Measurements from ENCODE around the gene CPNE2. TPM values are rescaled to one million over a fixed set of nuclear protein-coding genes. Genes with fewer than 3 reads are reported as not detected.

CPNE2 gene
- total and polyA plus RNA-seq, 8 donors, result 8.7 to 55.4 (median 26.1) TPM

DNA sequence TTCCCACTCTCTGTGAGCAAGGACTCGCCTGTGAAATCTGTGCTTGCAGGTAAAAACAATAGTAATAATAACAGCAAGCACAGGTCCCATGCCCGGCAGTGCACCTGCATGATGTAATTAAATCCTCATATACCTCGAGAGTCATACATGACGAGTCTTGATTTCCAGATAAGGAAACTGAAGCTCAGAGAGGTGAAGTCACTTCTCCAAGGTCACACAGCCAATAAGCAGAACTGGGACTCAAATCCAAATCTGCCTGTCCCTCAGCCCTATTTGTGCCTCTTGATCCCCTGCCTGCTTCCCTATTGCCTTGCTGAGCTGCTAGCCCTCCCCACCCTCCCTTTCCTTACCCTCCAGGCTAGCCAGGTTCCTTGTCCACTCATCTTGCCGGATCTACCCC, 38.0 kb upstream of the CPNE2 start:
- WGBS, 5 donors, result 80 to 88% (median 85%) methylated on average over 5 of the region's 5 CpGs
- Histone ChIP-seq H3K9me3 (no peaks in the 10 kb centered on the region), H3K4me3 (no peak overlapping the region), H3K36me3 (peaks cover 9 to 99% (median 90%) of the 10 kb centered on the region in 4 donors), H3K27me3 (no peaks in the 10 kb centered on the region), H3K27ac (no peak overlapping the region), H3K4me1 (no peaks in the 10 kb centered on the region)
- intact Hi-C loops (cut with DNase I; ENCODE audit: low total_unique reads), result no loop called here
- TF ChIP-seq EP300 (IDR thresholded peaks at IDR 0.05) (no peak), POLR2A (IDR thresholded peaks at IDR 0.05) (no peak), POLR2AphosphoS5 (IDR thresholded peaks at IDR 0.05) (no peak)
- TF ChIP-seq, protein P1, sequence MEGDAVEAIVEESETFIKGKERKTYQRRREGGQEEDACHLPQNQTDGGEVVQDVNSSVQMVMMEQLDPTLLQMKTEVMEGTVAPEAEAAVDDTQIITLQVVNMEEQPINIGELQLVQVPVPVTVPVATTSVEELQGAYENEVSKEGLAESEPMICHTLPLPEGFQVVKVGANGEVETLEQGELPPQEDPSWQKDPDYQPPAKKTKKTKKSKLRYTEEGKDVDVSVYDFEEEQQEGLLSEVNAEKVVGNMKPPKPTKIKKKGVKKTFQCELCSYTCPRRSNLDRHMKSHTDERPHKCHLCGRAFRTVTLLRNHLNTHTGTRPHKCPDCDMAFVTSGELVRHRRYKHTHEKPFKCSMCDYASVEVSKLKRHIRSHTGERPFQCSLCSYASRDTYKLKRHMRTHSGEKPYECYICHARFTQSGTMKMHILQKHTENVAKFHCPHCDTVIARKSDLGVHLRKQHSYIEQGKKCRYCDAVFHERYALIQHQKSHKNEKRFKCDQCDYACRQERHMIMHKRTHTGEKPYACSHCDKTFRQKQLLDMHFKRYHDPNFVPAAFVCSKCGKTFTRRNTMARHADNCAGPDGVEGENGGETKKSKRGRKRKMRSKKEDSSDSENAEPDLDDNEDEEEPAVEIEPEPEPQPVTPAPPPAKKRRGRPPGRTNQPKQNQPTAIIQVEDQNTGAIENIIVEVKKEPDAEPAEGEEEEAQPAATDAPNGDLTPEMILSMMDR (IDR thresholded peaks at IDR 0.05), result no peak
- DNase-seq, result no peak

DNA sequence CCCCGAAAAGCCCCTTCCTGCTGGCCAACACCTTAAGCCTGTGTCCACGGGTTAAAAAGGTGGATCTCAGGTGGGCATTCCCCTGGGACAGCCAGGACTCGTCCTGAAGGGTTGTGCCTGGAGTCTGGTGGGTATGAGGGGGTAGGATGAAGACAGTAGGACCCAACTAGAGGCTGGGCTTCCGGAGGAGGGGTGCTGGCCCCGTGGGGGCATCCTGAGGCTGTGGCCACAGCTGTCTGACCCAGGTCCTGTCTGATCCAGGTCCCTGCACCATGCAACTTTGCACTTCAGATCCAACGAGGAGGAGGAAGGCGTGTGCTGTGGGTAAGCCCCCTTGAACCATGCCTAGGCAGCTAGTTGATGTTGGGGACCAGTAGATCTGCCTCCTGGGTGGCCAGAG, 37.6 kb upstream of the CPNE2 start:
- H3K4me3 ChIP-seq, result no peak overlapping the region
- H3K27ac ChIP-seq, result no peak overlapping the region
- no peak for DNase-seq

DNA sequence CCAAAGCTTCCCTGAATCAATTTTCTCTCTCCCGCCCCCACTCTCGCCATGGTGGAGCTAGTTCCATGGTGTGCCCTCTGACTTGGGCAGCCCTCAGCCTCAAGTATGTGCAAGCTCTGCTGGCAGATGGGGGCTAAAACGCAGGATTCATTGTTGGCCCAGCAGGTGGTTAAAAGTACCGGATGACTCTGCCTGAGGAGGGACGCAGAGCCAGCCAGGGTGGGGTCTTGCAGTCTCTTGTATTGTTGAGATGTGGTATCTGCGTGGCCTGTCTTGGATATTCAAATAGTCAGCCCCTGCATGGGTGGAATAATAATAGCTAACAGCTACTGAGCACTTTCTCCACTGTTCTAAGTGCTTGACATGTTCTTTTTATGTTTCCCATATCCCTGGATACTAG, 36.7 kb upstream of the CPNE2 start:
- intact Hi-C loops (cut with DNase I; ENCODE audit: low total_unique reads), result no loop called here
- Histone ChIP-seq H3K4me3 (no peak overlapping the region), H3K36me3 (peaks cover 9 to 99% (median 88%) of the 10 kb centered on the region in 4 donors), H3K27ac (no peak overlapping the region), H3K27me3 (no peaks in the 10 kb centered on the region), H3K9me3 (no peaks in the 10 kb centered on the region), H3K4me1 (peaks cover 0 to under 1% (median under 1%) of the 10 kb centered on the region in 4 donors)
- DNase-seq, result no peak
- WGBS, 5 donors, result 84 to 96% (median 87%) methylated on average over 6 of the region's 6 CpGs
- TF ChIP-seq EP300 (IDR thresholded peaks at IDR 0.05) (no peak), POLR2AphosphoS5 (IDR thresholded peaks at IDR 0.05) (no peak), POLR2A (IDR thresholded peaks at IDR 0.05) (no peak)
- TF ChIP-seq, protein P1 (IDR thresholded peaks at IDR 0.05), result no peak

More for the DNA sequence above, 37.6 kb upstream of the CPNE2 start:
- Histone ChIP-seq H3K4me1 (no peaks in the 10 kb centered on the region), H3K36me3 (peaks cover 9 to 99% (median 93%) of the 10 kb centered on the region in 4 donors), H3K27me3 (no peaks in the 10 kb centered on the region), H3K9me3 (no peaks in the 10 kb centered on the region)
- no peak for TF ChIP-seq POLR2A (IDR thresholded peaks at IDR 0.05)
- TF ChIP-seq POLR2AphosphoS5 (IDR thresholded peaks at IDR 0.05), result no peak
- TF ChIP-seq EP300 (IDR thresholded peaks at IDR 0.05), result no peak
- TF ChIP-seq, protein P1 (IDR thresholded peaks at IDR 0.05), result no peak
- intact Hi-C loops (cut with DNase I; ENCODE audit: low total_unique reads), result no loop called here
- WGBS, 5 donors, result 79 to 87% (median 84%) methylated on average over 7 of the region's 7 CpGs

DNA sequence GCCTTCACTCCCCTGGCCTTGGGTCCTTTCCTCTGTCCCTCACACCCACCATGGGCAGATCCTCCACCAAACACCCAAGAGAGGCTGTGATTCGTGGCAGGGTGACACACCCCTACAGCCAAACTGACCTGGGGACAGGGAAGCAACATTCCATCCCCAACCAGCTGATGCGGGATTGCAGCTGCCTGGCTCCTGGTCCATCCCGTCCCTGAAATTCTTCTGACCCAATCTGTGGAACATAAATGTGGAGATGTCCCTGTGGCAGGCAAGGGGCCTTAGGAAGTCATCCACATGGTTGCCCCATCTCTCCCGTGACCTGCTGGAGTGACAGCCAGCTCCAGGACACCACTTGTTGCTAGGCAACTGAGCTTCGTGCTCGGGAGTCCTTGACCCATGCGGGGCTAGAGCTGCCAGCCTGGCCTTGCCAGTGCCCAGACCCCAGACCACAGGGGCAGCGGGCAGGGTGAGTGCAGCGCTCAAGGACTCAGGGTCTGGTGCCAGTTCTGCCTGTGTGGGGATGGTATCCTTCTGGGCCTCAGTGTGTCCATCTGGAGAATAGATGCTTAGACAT, 34.0 kb upstream of the CPNE2 start:
- H3K4me1 ChIP-seq, result peaks cover 5 to 12% (median 9%) of the 10 kb centered on the region in 4 donors
- no peak overlapping the region for H3K4me3 ChIP-seq
- DNase-seq, result no peak
- no peaks in the 10 kb centered on the region for H3K9me3 ChIP-seq
- TF ChIP-seq POLR2A (IDR thresholded peaks at IDR 0.05), result no peak
- TF ChIP-seq, protein P1 (IDR thresholded peaks at IDR 0.05), result no peak
- no peak for TF ChIP-seq EP300 (IDR thresholded peaks at IDR 0.05)
- no peak for TF ChIP-seq POLR2AphosphoS5 (IDR thresholded peaks at IDR 0.05)
- H3K27ac ChIP-seq, result no peak overlapping the region
- H3K27me3 ChIP-seq, result no peaks in the 10 kb centered on the region
- peaks cover 9 to 88% (median 70%) of the 10 kb centered on the region in 4 donors for H3K36me3 ChIP-seq
- 74 to 82% (median 79%) methylated on average over 8 to 9 of the region's 9 CpGs for WGBS, 5 donors
- intact Hi-C loops (cut with DNase I; ENCODE audit: low total_unique reads), result no loop called here
